Ishikawa (cell line): ENCODE results near the gene SLC30A10.

Experiments used
- CEBPB ChIP-seq: IDR thresholded peaks from 2 replicates; pipeline ENCODE4 v1.6.1; 2012
- CREB1 ChIP-seq: IDR thresholded peaks from 2 replicates; pipeline ENCODE4 v1.6.1; 2012; ENCODE audit warnings: low read depth
- EGR1 ChIP-seq: IDR thresholded peaks from 2 replicates; pipeline ENCODE4 v1.6.1; 2012
- EP300 ChIP-seq: IDR thresholded peaks from 2 replicates; pipeline ENCODE4 v1.6.1; 2012; ENCODE audit warnings: borderline replicate concordance
- FOXM1 ChIP-seq: IDR thresholded peaks from 2 replicates; pipeline ENCODE4 v1.6.1; 2012; ENCODE audit warnings: low read depth, borderline replicate concordance
- NFIC ChIP-seq: IDR thresholded peaks from 2 replicates; pipeline ENCODE4 v1.6.1; 2012
- RAD21 ChIP-seq: IDR thresholded peaks from 2 replicates; pipeline ENCODE4 v1.6.1; 2012; ENCODE audit warnings: low read depth
- TAF1 ChIP-seq: IDR thresholded peaks from 2 replicates; pipeline ENCODE4 v1.6.1; 2012; ENCODE audit warnings: low read depth, mild to moderate bottlenecking
- TCF12 ChIP-seq: IDR thresholded peaks from 2 replicates; pipeline ENCODE4 v1.6.1; 2012; ENCODE audit warnings: low read depth
- TEAD4 ChIP-seq: IDR thresholded peaks from 2 replicates; pipeline ENCODE4 v1.6.1; 2012
- YY1 ChIP-seq: IDR thresholded peaks from 2 replicates; pipeline ENCODE4 v1.6.1; 2012; ENCODE audit warnings: low read depth
- ZBTB7A ChIP-seq: IDR thresholded peaks from 2 replicates; pipeline ENCODE4 v1.6.1; 2012; ENCODE audit warnings: low read depth
- TF ChIP-seq, protein P1 (sequence below): IDR thresholded peaks from 2 replicates; pipeline ENCODE4 v1.6.1; 2012
- TF ChIP-seq, protein P2 (sequence below): IDR thresholded peaks from 2 replicates; pipeline ENCODE4 v1.6.1; 2012; ENCODE audit warnings: low read depth, mild to moderate bottlenecking
- TF ChIP-seq, protein P3 (sequence below): IDR thresholded peaks from 2 replicates; pipeline ENCODE4 v1.6.1; 2012

SLC30A10 gene

DNA sequence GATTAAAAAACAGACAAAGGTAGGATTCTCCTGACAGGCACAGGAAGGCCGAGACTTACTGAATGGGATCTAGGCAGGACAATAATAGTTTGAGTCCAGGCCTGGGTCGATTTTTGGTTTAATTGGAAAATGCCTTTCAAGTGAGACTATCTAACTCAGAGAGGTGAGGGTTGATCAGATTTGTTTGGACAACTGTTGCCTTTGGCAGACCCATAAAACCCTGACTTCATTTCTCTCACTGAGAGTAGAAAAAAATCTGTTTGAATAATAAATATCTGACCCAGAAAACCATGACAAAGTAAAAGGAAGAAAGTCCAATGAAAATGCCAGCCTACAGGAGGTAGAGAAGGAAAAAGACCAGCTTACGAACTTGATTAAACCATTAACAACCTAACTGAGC is 12.3 kb upstream of the SLC30A10 start:
- TF ChIP-seq, protein P1, sequence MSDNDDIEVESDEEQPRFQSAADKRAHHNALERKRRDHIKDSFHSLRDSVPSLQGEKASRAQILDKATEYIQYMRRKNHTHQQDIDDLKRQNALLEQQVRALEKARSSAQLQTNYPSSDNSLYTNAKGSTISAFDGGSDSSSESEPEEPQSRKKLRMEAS = no peak
- TF ChIP-seq TCF12 (no peak), FOXM1 (no peak), EGR1 (no peak), ZBTB7A (no peak), TEAD4 (no peak), RAD21 (no peak), TAF1 (no peak), CEBPB (no peak), CREB1 (no peak), NFIC (no peak), EP300 (no peak), YY1 (no peak)
- TF ChIP-seq, protein P2, sequence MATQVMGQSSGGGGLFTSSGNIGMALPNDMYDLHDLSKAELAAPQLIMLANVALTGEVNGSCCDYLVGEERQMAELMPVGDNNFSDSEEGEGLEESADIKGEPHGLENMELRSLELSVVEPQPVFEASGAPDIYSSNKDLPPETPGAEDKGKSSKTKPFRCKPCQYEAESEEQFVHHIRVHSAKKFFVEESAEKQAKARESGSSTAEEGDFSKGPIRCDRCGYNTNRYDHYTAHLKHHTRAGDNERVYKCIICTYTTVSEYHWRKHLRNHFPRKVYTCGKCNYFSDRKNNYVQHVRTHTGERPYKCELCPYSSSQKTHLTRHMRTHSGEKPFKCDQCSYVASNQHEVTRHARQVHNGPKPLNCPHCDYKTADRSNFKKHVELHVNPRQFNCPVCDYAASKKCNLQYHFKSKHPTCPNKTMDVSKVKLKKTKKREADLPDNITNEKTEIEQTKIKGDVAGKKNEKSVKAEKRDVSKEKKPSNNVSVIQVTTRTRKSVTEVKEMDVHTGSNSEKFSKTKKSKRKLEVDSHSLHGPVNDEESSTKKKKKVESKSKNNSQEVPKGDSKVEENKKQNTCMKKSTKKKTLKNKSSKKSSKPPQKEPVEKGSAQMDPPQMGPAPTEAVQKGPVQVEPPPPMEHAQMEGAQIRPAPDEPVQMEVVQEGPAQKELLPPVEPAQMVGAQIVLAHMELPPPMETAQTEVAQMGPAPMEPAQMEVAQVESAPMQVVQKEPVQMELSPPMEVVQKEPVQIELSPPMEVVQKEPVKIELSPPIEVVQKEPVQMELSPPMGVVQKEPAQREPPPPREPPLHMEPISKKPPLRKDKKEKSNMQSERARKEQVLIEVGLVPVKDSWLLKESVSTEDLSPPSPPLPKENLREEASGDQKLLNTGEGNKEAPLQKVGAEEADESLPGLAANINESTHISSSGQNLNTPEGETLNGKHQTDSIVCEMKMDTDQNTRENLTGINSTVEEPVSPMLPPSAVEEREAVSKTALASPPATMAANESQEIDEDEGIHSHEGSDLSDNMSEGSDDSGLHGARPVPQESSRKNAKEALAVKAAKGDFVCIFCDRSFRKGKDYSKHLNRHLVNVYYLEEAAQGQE = no peak
- TF ChIP-seq, protein P3, sequence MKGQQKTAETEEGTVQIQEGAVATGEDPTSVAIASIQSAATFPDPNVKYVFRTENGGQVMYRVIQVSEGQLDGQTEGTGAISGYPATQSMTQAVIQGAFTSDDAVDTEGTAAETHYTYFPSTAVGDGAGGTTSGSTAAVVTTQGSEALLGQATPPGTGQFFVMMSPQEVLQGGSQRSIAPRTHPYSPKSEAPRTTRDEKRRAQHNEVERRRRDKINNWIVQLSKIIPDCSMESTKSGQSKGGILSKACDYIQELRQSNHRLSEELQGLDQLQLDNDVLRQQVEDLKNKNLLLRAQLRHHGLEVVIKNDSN = no peak

DNA sequence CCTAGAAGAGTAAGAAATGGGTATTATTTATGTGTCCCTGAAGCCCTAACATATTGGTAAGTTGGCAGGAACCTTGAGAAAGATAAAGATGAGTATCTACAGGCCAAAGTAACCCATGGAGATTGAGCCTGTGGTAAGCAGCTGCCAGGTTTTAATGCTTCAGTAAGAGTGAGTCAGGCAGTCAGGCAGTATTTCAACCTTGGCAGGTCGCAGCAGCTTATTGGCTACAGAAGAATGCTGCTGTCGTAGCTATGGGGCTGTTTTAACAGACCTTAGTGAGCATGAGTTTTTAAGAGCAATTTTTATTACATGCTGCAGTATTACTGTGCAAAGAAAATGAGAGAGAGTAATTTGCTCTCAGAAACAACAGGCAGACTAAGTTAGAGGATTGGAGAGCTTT is 10.3 kb upstream of the SLC30A10 start:
- TF ChIP-seq FOXM1 (no peak), NFIC (no peak), TAF1 (no peak), ZBTB7A (no peak), EGR1 (no peak), TEAD4 (no peak), CREB1 (no peak), RAD21 (no peak), EP300 (no peak), CEBPB (no peak), YY1 (no peak), TCF12 (no peak)
- TF ChIP-seq, protein P1 = no peak
- TF ChIP-seq, protein P3 = no peak
- TF ChIP-seq, protein P2 = no peak

DNA sequence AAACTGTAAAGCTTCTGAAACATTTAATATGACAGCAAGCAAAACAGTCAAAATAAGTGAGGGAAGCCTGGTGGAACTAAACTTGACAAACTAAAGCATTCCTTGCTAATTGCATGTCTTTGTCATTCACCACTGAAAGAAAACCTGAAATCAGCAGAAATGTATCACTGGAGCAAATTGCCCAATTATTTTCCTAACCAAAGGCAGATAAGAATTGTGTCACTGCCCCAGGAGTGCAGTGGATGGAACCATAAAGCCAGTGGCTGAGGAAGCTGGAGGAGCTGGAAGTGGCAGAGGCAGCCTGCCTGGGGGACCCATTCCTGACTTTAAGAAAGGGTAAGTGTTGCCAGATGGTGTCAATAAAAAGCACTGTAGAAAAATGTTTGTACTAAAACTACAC is 2.7 kb upstream of the SLC30A10 start:
- TF ChIP-seq TCF12 = no peak
- TF ChIP-seq CREB1 = no peak
- TF ChIP-seq, protein P3 = no peak
- no peak for TF ChIP-seq NFIC
- no peak for TF ChIP-seq ZBTB7A
- TF ChIP-seq RAD21 = no peak
- no peak for TF ChIP-seq CEBPB
- TF ChIP-seq, protein P2 = no peak
- TF ChIP-seq, protein P1 = no peak
- TF ChIP-seq TEAD4 = no peak
- no peak for TF ChIP-seq FOXM1
- no peak for TF ChIP-seq EGR1
- no peak for TF ChIP-seq YY1
- TF ChIP-seq EP300 = no peak

DNA sequence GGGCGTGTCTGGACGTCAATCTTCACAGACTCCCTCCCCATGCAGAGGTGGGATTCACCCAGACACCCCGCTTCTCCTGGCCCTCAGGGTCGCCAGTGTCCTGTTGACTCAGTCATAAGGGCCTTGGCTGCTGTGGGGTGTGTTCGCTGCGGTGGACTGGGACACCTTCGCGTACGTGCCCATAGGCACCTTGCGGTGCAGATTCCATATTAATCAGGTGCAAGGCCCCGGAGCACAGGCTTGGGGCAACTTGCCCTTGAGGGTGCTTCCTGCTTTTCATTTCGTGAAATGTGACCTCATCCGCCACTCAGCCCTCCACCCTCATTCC is 398 bp upstream of the SLC30A10 start:
- TF ChIP-seq FOXM1 (no peak), NFIC (no peak), EGR1 (no peak), EP300 (no peak), YY1 (no peak), CREB1 (no peak), TCF12 (no peak), TEAD4 (no peak), ZBTB7A (no peak), RAD21 (no peak), TAF1 (no peak)
- TF ChIP-seq, protein P1 = no peak
- TF ChIP-seq, protein P2 = no peak
- TF ChIP-seq, protein P3 = no peak
